ENCODE results near the gene SNED1.

Gene SNED1

GRCh38 chr2:241030333-241030680, 31.9 kb downstream of the SNED1 start:
- no peak for DNase-seq

- DNase-seq, result no peak
These were observed 32.5 kb downstream of the SNED1 start for GRCh38 chr2:241030883-241031282.

GRCh38 chr2:241031436-241032165, 33.2 kb downstream of the SNED1 start:
- DNase-seq, result no peak

- no peak for DNase-seq
These were observed 35.0 kb downstream of the SNED1 start for GRCh38 chr2:241033336-241033987.

- no peak for DNase-seq
These were observed 35.6 kb downstream of the SNED1 start for GRCh38 chr2:241033994-241034393.

- DNase-seq, result no peak
These were observed 36.2 kb downstream of the SNED1 start for GRCh38 chr2:241034490-241035141.

- no peak for DNase-seq
These were observed 36.9 kb downstream of the SNED1 start for GRCh38 chr2:241035142-241035817.

GRCh38 chr2:241035818-241036396, 37.5 kb downstream of the SNED1 start:
- no peak for DNase-seq

GRCh38 chr2:241036397-241036963, 38.1 kb downstream of the SNED1 start:
- no peak for DNase-seq

GRCh38 chr2:241036964-241037421, 38.6 kb downstream of the SNED1 start:
- DNase-seq, result no peak

- no peak for DNase-seq
These were observed 39.1 kb downstream of the SNED1 start for GRCh38 chr2:241037498-241037897.

GRCh38 chr2:241038374-241039180, 40.2 kb downstream of the SNED1 start:
- DNase-seq, result no peak

- no peak for DNase-seq
These were observed 41.0 kb downstream of the SNED1 start for GRCh38 chr2:241039416-241039815.

GRCh38 chr2:241040081-241040803, 41.8 kb downstream of the SNED1 start:
- DNase-seq, result no peak

GRCh38 chr2:241041589-241042158, 43.3 kb downstream of the SNED1 start:
- no peak for DNase-seq

GRCh38 chr2:241043581-241043980, 45.2 kb downstream of the SNED1 start:
- no peak for DNase-seq

- no peak for DNase-seq
These were observed 49.0 kb downstream of the SNED1 start for GRCh38 chr2:241047253-241048010.

- DNase-seq, result no peak
These were observed 49.9 kb downstream of the SNED1 start for GRCh38 chr2:241048149-241048948.

GRCh38 chr2:241048949-241049343, 50.5 kb downstream of the SNED1 start:
- DNase-seq, result no peak
